HG02970 (cell line): Measurements from ENCODE around the gene CDC14A.

Source experiments
- ATAC-seq: cut with Tn5 transposase; IDR thresholded peaks from one replicate; pipeline ENCODE4 v1.9.1; 2021; ENCODE audit warnings: mild to moderate bottlenecking, moderate library complexity, moderate number of reproducible peaks; ENCODE audit not compliant: unreplicated experiment, low FRiP score

The CDC14A gene

GRCh38 chr1:100479620-100480338 lies 127.5 kb downstream of the CDC14A start:
- ATAC-seq, result no peak

- no peak for ATAC-seq
These were observed 129.0 kb downstream of the CDC14A start for GRCh38 chr1:100481303-100481702.

- ATAC-seq, result no peak
These were observed 129.9 kb downstream of the CDC14A start for GRCh38 chr1:100482167-100482566.

- ATAC-seq, result no peak
These were observed 130.4 kb downstream of the CDC14A start for GRCh38 chr1:100482748-100483147.

GRCh38 chr1:100483230-100483629 lies 130.9 kb downstream of the CDC14A start:
- no peak for ATAC-seq

- ATAC-seq, result no peak
These were observed 133.6 kb downstream of the CDC14A start for GRCh38 chr1:100485855-100486258.

GRCh38 chr1:100494393-100495084 lies 142.2 kb downstream of the CDC14A start:
- ATAC-seq, result no peak

GRCh38 chr1:100496896-100497295 lies 144.6 kb downstream of the CDC14A start:
- ATAC-seq, result no peak

GRCh38 chr1:100497796-100498195 lies 145.5 kb downstream of the CDC14A start:
- no peak for ATAC-seq

- ATAC-seq, result no peak
These were observed 147.0 kb downstream of the CDC14A start for GRCh38 chr1:100499194-100499811.

- no peak for ATAC-seq
These were observed 149.9 kb downstream of the CDC14A start for GRCh38 chr1:100502052-100502792.

- no peak for ATAC-seq
These were observed 153.9 kb downstream of the CDC14A start for GRCh38 chr1:100506217-100506616.

GRCh38 chr1:100510451-100510850 lies 158.1 kb downstream of the CDC14A start:
- ATAC-seq, result no peak

GRCh38 chr1:100511058-100511457 lies 158.8 kb downstream of the CDC14A start:
- no peak for ATAC-seq

GRCh38 chr1:100511773-100512172 lies 159.5 kb downstream of the CDC14A start:
- no peak for ATAC-seq

GRCh38 chr1:100512803-100513352 lies 160.6 kb downstream of the CDC14A start:
- ATAC-seq, result no peak

- ATAC-seq, result no peak
These were observed 164.6 kb downstream of the CDC14A start for GRCh38 chr1:100516857-100517256.

- ATAC-seq, result no peak
These were observed 165.2 kb downstream of the CDC14A start for GRCh38 chr1:100517515-100517914.

GRCh38 chr1:100518023-100518422 lies 165.7 kb downstream of the CDC14A start:
- ATAC-seq, result no peak

GRCh38 chr1:100523038-100523652 lies 170.8 kb downstream of the CDC14A start:
- ATAC-seq, result peak; percentile 87
